Measurements from ENCODE around the gene ADAM30. TPM values are rescaled to one million over a fixed set of nuclear protein-coding genes. Genes with fewer than 3 reads are reported as not detected.

Gene ADAM30
- total RNA-seq: not detected
- long read RNA-seq: 0 reads

- no peaks in the 10 kb centered on the region for H3K36me3 ChIP-seq
- no peak within 1 kb of the TSS for H3K27ac ChIP-seq
- intact Hi-C loops (cut with DNase I): no loop called here
- no peaks in the 10 kb centered on the region for H3K4me1 ChIP-seq
- no peak for TF ChIP-seq CTCF (IDR thresholded peaks at IDR 0.05)
- H3K9me3 ChIP-seq: no peaks in the 10 kb centered on the region
- no peaks in the 10 kb centered on the region for H3K27me3 ChIP-seq (ENCODE audit: low read depth)
- no peak for DNase-seq
- no peak within 1 kb of the TSS for H3K4me3 ChIP-seq
- no peak for ATAC-seq
Measured at GRCh38 chr1:119896303-119896702, at the start of gene ADAM30. Gene ADAM30, minus strand, starts transcription at chr1:119896515. Its CDS starts 179 bp downstream, at chr1:119896336.

GRCh38 chr1:119943216-119943615 is 46.9 kb upstream of the ADAM30 start:
- no peak for ATAC-seq
- intact Hi-C loops (cut with DNase I): loop anchor here (10.0 kb wide), 1 partner anchor 202 kb away; no protein-coding TSS in a partner anchor
- H3K4me1 ChIP-seq: no peaks in the 10 kb centered on the region
- H3K36me3 ChIP-seq: peaks cover 55% of the 10 kb centered on the region
- H3K4me3 ChIP-seq: no peak overlapping the region
- H3K27me3 ChIP-seq (ENCODE audit: low read depth): no peaks in the 10 kb centered on the region
- no peaks in the 10 kb centered on the region for H3K9me3 ChIP-seq
- DNase-seq: no peak
- no peak for TF ChIP-seq CTCF (IDR thresholded peaks at IDR 0.05)
- no peak overlapping the region for H3K27ac ChIP-seq

DNA sequence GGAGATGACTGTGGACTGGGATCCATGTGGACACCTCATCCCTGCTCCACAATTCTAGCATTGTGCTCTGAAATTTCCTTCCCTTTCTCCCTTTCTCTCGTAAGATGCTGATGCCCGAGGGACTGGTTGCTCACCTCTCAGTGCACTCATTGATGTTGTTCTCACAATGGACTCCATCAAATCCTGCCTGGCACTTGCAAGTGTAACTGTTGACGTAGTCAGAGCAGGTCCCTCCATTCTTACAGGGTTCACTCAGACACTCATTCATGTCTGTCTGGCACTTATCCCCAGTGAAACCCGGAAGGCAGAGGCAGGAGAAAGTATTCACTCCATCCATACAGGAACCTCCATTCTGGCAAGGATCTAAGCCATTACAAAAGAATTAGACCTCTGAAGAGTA is 45.1 kb upstream of the ADAM30 start:
- H3K4me1 ChIP-seq: no peaks in the 10 kb centered on the region
- intact Hi-C loops (cut with DNase I): loop anchor here (10.0 kb wide), 1 partner anchor 203 kb away; no protein-coding TSS in a partner anchor
- H3K9me3 ChIP-seq: no peaks in the 10 kb centered on the region
- TF ChIP-seq CTCF (IDR thresholded peaks at IDR 0.05): no peak
- H3K27ac ChIP-seq: no peak overlapping the region
- H3K36me3 ChIP-seq: peaks cover 59% of the 10 kb centered on the region
- DNase-seq (no peak), ATAC-seq (no peak)
- no peaks in the 10 kb centered on the region for H3K27me3 ChIP-seq (ENCODE audit: low read depth)
- H3K4me3 ChIP-seq: no peak overlapping the region

GRCh38 chr1:119940697-119941096 is 44.4 kb upstream of the ADAM30 start:
- DNase-seq (no peak), ATAC-seq (no peak)
- Histone ChIP-seq H3K27me3 (ENCODE audit: low read depth) (no peaks in the 10 kb centered on the region), H3K9me3 (no peaks in the 10 kb centered on the region), H3K4me1 (no peaks in the 10 kb centered on the region), H3K27ac (no peak overlapping the region), H3K4me3 (no peak overlapping the region), H3K36me3 (peaks cover 66% of the 10 kb centered on the region)
- TF ChIP-seq CTCF (IDR thresholded peaks at IDR 0.05): no peak
- intact Hi-C loops (cut with DNase I): loop anchor here (10.0 kb wide), 1 partner anchor 204 kb away; no protein-coding TSS in a partner anchor

- ATAC-seq (no peak), DNase-seq (no peak)
- Histone ChIP-seq H3K36me3 (peaks cover 84% of the 10 kb centered on the region), H3K27ac (no peak overlapping the region), H3K27me3 (ENCODE audit: low read depth) (no peaks in the 10 kb centered on the region), H3K4me1 (no peaks in the 10 kb centered on the region), H3K9me3 (no peaks in the 10 kb centered on the region), H3K4me3 (no peak overlapping the region)
- intact Hi-C loops (cut with DNase I): no loop called here
- TF ChIP-seq CTCF (IDR thresholded peaks at IDR 0.05): no peak
Measured at GRCh38 chr1:119937198-119937597, 40.9 kb upstream of the ADAM30 start.

DNA sequence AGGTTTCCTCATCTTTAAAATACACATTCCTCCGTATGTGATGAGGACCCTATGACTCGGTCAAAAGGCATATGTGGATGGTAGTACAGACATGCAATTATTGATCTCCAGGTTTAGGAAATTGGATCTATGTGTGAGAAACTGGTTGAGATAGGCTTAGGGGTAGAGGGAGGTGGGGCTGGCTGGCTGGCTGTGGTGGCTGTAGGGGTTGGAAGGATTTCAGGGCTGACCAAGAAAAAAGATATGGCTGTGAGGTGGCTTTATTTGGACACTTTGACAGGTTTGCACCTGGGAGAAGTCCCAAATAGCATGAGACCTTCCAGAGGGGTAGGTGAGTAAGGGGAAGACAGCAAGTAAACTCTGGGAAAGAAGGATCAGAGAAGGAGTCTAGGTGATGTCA is 39.6 kb upstream of the ADAM30 start:
- H3K27ac ChIP-seq: no peak overlapping the region
- intact Hi-C loops (cut with DNase I): no loop called here
- peaks cover 77% of the 10 kb centered on the region for H3K36me3 ChIP-seq
- H3K4me1 ChIP-seq: no peaks in the 10 kb centered on the region
- no peak for TF ChIP-seq CTCF (IDR thresholded peaks at IDR 0.05)
- DNase-seq (no peak), ATAC-seq (no peak)
- H3K27me3 ChIP-seq (ENCODE audit: low read depth): no peaks in the 10 kb centered on the region
- no peaks in the 10 kb centered on the region for H3K9me3 ChIP-seq
- no peak overlapping the region for H3K4me3 ChIP-seq
